B cell (primary cell): Measurements from ENCODE around the gene TMEM98.
A peak's percentile ranks its signal among the peaks of the same experiment; 100 is the strongest.

ENCODE experiments used
- CTCF ChIP-seq: fragments of 200-600 bp; IDR thresholded peaks from one replicate; pipeline ENCODE4 v1.8.0; 2022; ENCODE audit warnings: antibody characterized with exemption, mild to moderate bottlenecking
- EZH2 ChIP-seq: IDR thresholded peaks from 2 replicates; pipeline ENCODE4 v1.6.1; 2012; ENCODE audit warnings: borderline replicate concordance, low read depth, mild to moderate bottlenecking, moderate library complexity, low read length; ENCODE audit not compliant: insufficient read depth, poor library complexity, severe bottlenecking

GRCh38 chr17:32909787-32910369, 18.1 kb upstream of the TMEM98 start:
- TF ChIP-seq CTCF (peak; percentile 82), EZH2 (no peak)
